ENCODE measurements around the gene FNDC1.

The FNDC1 gene

DNA sequence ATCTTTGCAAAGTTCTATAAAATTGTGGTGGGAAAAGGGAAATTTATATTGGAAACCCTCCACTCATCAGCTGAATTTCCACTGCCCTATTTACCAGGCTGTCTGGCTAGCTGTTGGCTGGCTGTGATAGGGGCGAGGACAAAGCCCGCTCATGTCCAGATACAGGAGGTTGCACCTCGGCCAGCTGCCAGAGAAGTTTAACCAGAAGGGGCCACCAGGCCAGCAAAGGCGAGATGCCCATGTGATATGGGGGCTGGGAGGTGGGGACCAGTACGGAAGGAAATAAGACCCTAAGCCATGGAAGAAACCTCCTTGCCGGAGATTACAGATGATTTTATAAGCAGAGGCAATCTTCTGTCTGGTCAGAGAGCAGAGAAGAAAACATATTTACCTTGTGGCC lies 143.8 kb downstream of the FNDC1 start:
- no peak for DNase-seq

DNA sequence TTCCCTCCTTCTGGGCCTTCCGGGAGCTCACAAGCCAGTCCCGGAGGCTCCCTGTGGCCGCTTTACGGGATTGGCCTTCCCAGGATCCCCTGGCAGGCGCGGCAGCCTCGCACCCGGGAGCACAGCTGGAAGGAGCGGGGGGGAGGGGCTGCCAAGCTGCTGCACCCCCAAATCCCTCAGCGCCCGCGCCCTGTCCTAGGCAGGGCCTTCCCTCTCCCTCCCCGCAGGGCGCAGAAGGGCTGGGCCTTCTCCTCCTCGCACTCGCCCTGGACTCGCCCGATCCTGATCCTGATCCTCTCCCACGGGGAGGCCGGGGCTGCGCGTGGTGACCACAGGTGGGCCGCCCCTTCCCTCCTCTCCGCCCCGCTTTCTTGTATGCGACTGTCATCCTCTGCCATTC lies 146.4 kb downstream of the FNDC1 start:
- no peak for DNase-seq

DNA sequence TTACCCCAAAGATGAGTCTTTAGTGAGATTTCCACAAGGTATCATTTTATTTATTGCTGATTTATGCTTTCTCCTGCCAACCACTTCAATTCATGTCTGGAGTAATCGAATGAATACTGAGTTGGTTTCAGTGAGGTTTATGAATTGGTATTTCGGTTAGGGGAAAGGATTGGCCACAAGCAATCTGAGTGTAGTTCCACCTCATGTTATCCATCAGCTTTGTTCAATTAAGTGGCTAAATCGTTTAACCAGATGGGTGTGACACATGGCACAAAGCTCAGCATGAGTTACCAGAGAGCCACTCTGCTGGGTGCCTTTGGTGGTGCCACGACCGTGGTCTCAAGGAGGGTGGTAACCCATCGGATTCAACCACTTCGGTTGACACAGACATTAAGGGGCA lies 148.2 kb downstream of the FNDC1 start:
- no peak for DNase-seq

DNA sequence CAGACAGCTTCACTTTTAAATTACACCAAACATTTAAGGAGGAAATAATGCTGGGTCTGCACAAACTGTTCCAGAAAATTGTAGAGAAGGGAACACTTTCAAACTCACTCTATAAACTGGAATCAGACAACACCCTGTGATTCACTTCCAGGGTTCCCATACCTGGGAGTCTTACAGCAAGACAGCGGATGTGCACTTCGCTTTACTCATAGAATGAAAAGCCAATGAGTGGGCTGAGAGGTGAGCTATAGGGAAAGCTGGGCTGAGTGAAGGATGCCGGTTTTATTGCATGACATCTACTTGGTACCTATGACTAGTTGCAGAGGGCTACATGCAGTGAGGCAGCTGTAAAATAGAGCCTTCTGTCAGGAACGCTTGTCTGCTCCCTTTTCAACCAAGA lies 152.1 kb downstream of the FNDC1 start:
- no peak for DNase-seq

All from NCI-H446 (cell line).